Measurements from ENCODE around the gene PTPRU. TPM values are rescaled to one million over a fixed set of nuclear protein-coding genes. Genes with fewer than 3 reads are reported as not detected.

The PTPRU gene
- total RNA-seq, 1 donor from 2014 or later, result 92.5 TPM

- TF ChIP-seq, protein P1, sequence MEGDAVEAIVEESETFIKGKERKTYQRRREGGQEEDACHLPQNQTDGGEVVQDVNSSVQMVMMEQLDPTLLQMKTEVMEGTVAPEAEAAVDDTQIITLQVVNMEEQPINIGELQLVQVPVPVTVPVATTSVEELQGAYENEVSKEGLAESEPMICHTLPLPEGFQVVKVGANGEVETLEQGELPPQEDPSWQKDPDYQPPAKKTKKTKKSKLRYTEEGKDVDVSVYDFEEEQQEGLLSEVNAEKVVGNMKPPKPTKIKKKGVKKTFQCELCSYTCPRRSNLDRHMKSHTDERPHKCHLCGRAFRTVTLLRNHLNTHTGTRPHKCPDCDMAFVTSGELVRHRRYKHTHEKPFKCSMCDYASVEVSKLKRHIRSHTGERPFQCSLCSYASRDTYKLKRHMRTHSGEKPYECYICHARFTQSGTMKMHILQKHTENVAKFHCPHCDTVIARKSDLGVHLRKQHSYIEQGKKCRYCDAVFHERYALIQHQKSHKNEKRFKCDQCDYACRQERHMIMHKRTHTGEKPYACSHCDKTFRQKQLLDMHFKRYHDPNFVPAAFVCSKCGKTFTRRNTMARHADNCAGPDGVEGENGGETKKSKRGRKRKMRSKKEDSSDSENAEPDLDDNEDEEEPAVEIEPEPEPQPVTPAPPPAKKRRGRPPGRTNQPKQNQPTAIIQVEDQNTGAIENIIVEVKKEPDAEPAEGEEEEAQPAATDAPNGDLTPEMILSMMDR (IDR thresholded peaks at IDR 0.05; ENCODE audit: partially characterized antibody, unreplicated experiment), result no peak
- Mint-ChIP-seq H3K27ac (ENCODE audit: unreplicated experiment) (no peak overlapping the region), H3K27me3 (ENCODE audit: unreplicated experiment) (peaks cover 3% of the 10 kb centered on the region), H3K36me3 (ENCODE audit: unreplicated experiment) (no peaks in the 10 kb centered on the region), H3K4me1 (ENCODE audit: low read depth, unreplicated experiment) (peaks cover 10% of the 10 kb centered on the region), H3K9me3 (ENCODE audit: unreplicated experiment) (no peaks in the 10 kb centered on the region), H3K4me3 (ENCODE audit: unreplicated experiment) (no peak overlapping the region)
- DNase-seq, result no peak
These were observed 39.3 kb upstream of the PTPRU start for GRCh38 chr1:29196863-29197589.

GRCh38 chr1:29197590-29197924 lies 38.8 kb upstream of the PTPRU start:
- Mint-ChIP-seq H3K36me3 (ENCODE audit: unreplicated experiment) (no peaks in the 10 kb centered on the region), H3K27ac (ENCODE audit: unreplicated experiment) (no peak overlapping the region), H3K27me3 (ENCODE audit: unreplicated experiment) (peaks cover 3% of the 10 kb centered on the region), H3K4me3 (ENCODE audit: unreplicated experiment) (no peak overlapping the region), H3K4me1 (ENCODE audit: low read depth, unreplicated experiment) (peaks cover 15% of the 10 kb centered on the region), H3K9me3 (ENCODE audit: unreplicated experiment) (no peaks in the 10 kb centered on the region)
- TF ChIP-seq, protein P1 (IDR thresholded peaks at IDR 0.05; ENCODE audit: partially characterized antibody, unreplicated experiment), result no peak
- DNase-seq, result no peak

- Mint-ChIP-seq H3K27ac (ENCODE audit: unreplicated experiment) (no peak overlapping the region), H3K4me1 (ENCODE audit: low read depth, unreplicated experiment) (peaks cover 17% of the 10 kb centered on the region), H3K9me3 (ENCODE audit: unreplicated experiment) (no peaks in the 10 kb centered on the region), H3K4me3 (ENCODE audit: unreplicated experiment) (no peak overlapping the region), H3K27me3 (ENCODE audit: unreplicated experiment) (peaks cover 3% of the 10 kb centered on the region), H3K36me3 (ENCODE audit: unreplicated experiment) (no peaks in the 10 kb centered on the region)
- TF ChIP-seq, protein P1 (IDR thresholded peaks at IDR 0.05; ENCODE audit: partially characterized antibody, unreplicated experiment), result no peak
- DNase-seq, result no peak
These were observed 38.3 kb upstream of the PTPRU start for GRCh38 chr1:29197993-29198392.

DNA sequence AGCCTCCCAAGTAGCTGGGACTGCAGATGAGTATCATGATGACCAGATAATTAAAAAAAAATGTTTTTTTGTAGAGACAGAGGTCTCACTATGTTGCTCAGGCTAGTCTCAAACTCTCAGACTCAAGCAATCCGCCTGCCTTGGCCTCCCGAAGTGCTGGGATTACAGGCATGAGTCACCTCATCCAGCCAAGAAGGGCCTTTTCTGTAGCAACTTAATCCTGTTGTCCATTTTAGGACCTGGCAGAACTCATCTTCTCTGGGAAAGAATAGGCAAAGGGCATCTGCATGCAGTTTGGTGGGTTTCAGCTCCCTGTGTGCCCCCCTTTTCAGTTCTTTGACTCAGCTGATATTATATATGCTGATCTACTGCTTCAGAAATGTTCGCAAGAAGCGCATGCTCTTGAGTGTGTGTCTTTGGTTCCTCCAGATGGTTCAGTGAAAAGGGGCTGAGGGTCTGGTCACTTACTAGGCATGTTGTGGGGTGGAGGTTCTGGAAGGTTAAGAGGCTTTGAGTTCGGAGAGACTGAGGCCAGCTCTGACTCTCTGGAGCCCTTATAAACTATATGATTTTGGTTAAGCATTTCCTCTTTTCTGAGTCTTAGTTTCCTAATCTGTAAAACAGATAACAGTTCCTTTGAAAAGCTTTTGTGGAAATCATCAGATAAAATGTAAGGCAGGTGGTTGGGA lies 35.3 kb upstream of the PTPRU start:
- DNase-seq, result no peak
- H3K4me3 Mint-ChIP-seq (ENCODE audit: unreplicated experiment), result no peak overlapping the region
- H3K27ac Mint-ChIP-seq (ENCODE audit: unreplicated experiment), result no peak overlapping the region
- H3K27me3 Mint-ChIP-seq (ENCODE audit: unreplicated experiment), result no peaks in the 10 kb centered on the region
- H3K4me1 Mint-ChIP-seq (ENCODE audit: low read depth, unreplicated experiment), result peaks cover 17% of the 10 kb centered on the region
- TF ChIP-seq, protein P1 (IDR thresholded peaks at IDR 0.05; ENCODE audit: partially characterized antibody, unreplicated experiment), result no peak
- H3K36me3 Mint-ChIP-seq (ENCODE audit: unreplicated experiment), result no peaks in the 10 kb centered on the region
- H3K9me3 Mint-ChIP-seq (ENCODE audit: unreplicated experiment), result no peaks in the 10 kb centered on the region

DNA sequence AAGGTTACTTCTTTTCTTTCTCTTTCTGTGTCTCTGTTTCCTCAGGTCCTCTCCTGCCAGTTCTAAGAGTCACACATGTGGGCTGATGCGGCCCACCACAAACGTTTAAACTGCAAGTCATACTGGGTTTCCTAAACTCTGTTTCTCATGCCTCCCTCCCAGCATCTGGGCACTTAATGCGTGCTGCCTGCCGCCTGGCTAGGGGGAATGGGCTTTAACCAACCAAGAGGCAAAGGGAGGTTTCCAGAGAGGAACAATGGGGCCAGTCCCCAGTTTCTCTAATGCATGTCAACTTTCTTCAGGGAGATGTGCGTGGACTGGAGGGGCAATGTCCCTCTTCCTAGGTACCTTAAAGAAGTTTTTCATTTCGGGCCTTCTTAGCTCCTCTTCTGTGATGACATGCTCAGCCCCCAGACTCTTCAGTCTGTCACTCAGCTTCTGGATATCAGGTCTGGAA lies 34.7 kb upstream of the PTPRU start:
- no peak overlapping the region for H3K27ac Mint-ChIP-seq (ENCODE audit: unreplicated experiment)
- H3K4me1 Mint-ChIP-seq (ENCODE audit: low read depth, unreplicated experiment), result peaks cover 17% of the 10 kb centered on the region
- no peaks in the 10 kb centered on the region for H3K9me3 Mint-ChIP-seq (ENCODE audit: unreplicated experiment)
- no peaks in the 10 kb centered on the region for H3K27me3 Mint-ChIP-seq (ENCODE audit: unreplicated experiment)
- H3K36me3 Mint-ChIP-seq (ENCODE audit: unreplicated experiment), result no peaks in the 10 kb centered on the region
- DNase-seq, result no peak
- TF ChIP-seq, protein P1 (IDR thresholded peaks at IDR 0.05; ENCODE audit: partially characterized antibody, unreplicated experiment), result no peak
- H3K4me3 Mint-ChIP-seq (ENCODE audit: unreplicated experiment), result no peak overlapping the region
